CD14-positive monocyte (primary cell): ENCODE measurements around the gene PSAPL1. TPM values are rescaled to one million over a fixed set of nuclear protein-coding genes. Genes with fewer than 3 reads are reported as not detected.

Source experiments
- DNase-seq, 3 donors: peaks; one replicate each; pipeline ENCODE4 v3.0.0-alpha.2; 2011 to 2022
- H2AFZ ChIP-seq: 2 replicates; pipeline ENCODE4 v1.6.0; 2012; ENCODE audit warnings: mild to moderate bottlenecking, low read depth, low read length, inconsistent platforms; ENCODE audit not compliant: insufficient read depth, poor library complexity, severe bottlenecking
- H3K27ac ChIP-seq, 2 donors: 1 replicate in 1 of 2; 2 replicates in 1 of 2; pipeline ENCODE4 v1.5.1; 2012 to 2013; ENCODE audit warnings: low read length in 2 of 2, control low read depth in 1 of 2, inconsistent platforms in 1 of 2, low read depth in 1 of 2, mild to moderate bottlenecking in 1 of 2
- H3K27me3 ChIP-seq, 2 donors: one replicate each; pipeline versions ENCODE4 v1.6.0 to v1.6.1; 2011 to 2013; ENCODE audit warnings: low read length in 2 of 2; ENCODE audit not compliant: control insufficient read depth in 2 of 2, insufficient read depth in 2 of 2
- H3K36me3 ChIP-seq, 2 donors: replicated peaks in 1 of 2; 1 replicate in 1 of 2; 2 replicates in 1 of 2; pipeline versions ENCODE4 v1.5.1 to v1.6.1; 2012 to 2013; ENCODE audit warnings: low read length in 2 of 2, control low read depth in 1 of 2, inconsistent platforms in 1 of 2, mild to moderate bottlenecking in 1 of 2; ENCODE audit not compliant: insufficient read depth in 2 of 2, control insufficient read depth in 1 of 2
- H3K4me1 ChIP-seq, 2 donors: 1 replicate in 1 of 2; 2 replicates in 1 of 2; pipeline versions ENCODE4 v1.5.1 to v1.6.1; 2012 to 2013; ENCODE audit warnings: low read length in 2 of 2, control low read depth in 1 of 2, inconsistent platforms in 1 of 2, mild to moderate bottlenecking in 1 of 2, moderate library complexity in 1 of 2; ENCODE audit not compliant: insufficient read depth in 2 of 2, control insufficient read depth in 1 of 2
- H3K4me2 ChIP-seq: replicated peaks from 2 replicates; pipeline ENCODE3; 2012; ENCODE audit warnings: low read length, moderate library complexity, mild to moderate bottlenecking; ENCODE audit not compliant: poor library complexity, severe bottlenecking; ENCODE audit errors: extremely low read depth
- H3K4me3 ChIP-seq, 3 experiments: fragments of 200-600 bp in 1 of 3; sonication (generic) in 1 of 3; replicated peaks in 1 of 3; 1 replicate in 2 of 3; 2 replicates in 1 of 3; pipeline ENCODE4 v1.5.1; 2011 to 2013; ENCODE audit warnings: low read length in 3 of 3, mild to moderate bottlenecking in 3 of 3, control low read depth in 2 of 3, low read depth in 2 of 3, inconsistent platforms in 1 of 3, moderate library complexity in 1 of 3
- H3K79me2 ChIP-seq: 2 replicates; pipeline ENCODE4 v1.6.0; 2012; ENCODE audit warnings: mild to moderate bottlenecking, control low read depth, inconsistent platforms, low read length, moderate library complexity; ENCODE audit not compliant: insufficient read depth
- H3K9ac ChIP-seq: 2 replicates; pipeline ENCODE4 v1.6.0; 2017; ENCODE audit warnings: low read length, mild to moderate bottlenecking; ENCODE audit not compliant: insufficient read depth, poor library complexity, severe bottlenecking
- H3K9me3 ChIP-seq, 2 donors: replicated peaks in 1 of 2; 1 replicate in 1 of 2; 2 replicates in 1 of 2; pipeline versions ENCODE4 v1.5.1 to v1.6.1; 2012 to 2013; ENCODE audit warnings: low read length in 2 of 2, control low read depth in 1 of 2; ENCODE audit not compliant: control insufficient read depth in 1 of 2, insufficient read depth in 1 of 2
- H4K20me1 ChIP-seq: 2 replicates; pipeline ENCODE4 v1.6.0; 2012; ENCODE audit warnings: mild to moderate bottlenecking, low read length, control low read depth, moderate library complexity; ENCODE audit not compliant: insufficient read depth
- H3K27ac Mint-ChIP-seq, 7 donors: one replicate each; pipeline ENCODE4 v1.8.0; 2020; ENCODE audit warnings: mild to moderate bottlenecking in 7 of 7, mixed read lengths in 7 of 7, moderate library complexity in 6 of 7, inconsistent platforms in 2 of 7
- H3K27me3 Mint-ChIP-seq, 3 donors: one replicate each; pipeline ENCODE4 v1.8.0; 2021 to 2022; ENCODE audit warnings: low read depth in 3 of 3, mild to moderate bottlenecking in 3 of 3, mixed read lengths in 3 of 3, moderate library complexity in 3 of 3, inconsistent platforms in 1 of 3
- H3K36me3 Mint-ChIP-seq, 2 donors: one replicate each; pipeline ENCODE4 v1.8.0; 2020; ENCODE audit warnings: mixed read lengths in 2 of 2, inconsistent platforms in 1 of 2, mild to moderate bottlenecking in 1 of 2
- H3K4me1 Mint-ChIP-seq: one replicate; pipeline ENCODE4 v1.8.0; 2020; ENCODE audit warnings: mild to moderate bottlenecking, mixed read lengths
- H3K4me3 Mint-ChIP-seq, 2 donors: one replicate each; pipeline ENCODE4 v1.8.0; 2020; ENCODE audit warnings: mild to moderate bottlenecking in 2 of 2, mixed read lengths in 2 of 2, moderate library complexity in 1 of 2
- H3K9me3 Mint-ChIP-seq, 7 donors: one replicate each; pipeline ENCODE4 v1.8.0; 2020 to 2022; ENCODE audit warnings: mixed read lengths in 7 of 7, mild to moderate bottlenecking in 6 of 7, moderate library complexity in 6 of 7, inconsistent platforms in 2 of 7
- WGBS: methylation state at CpG from one replicate; pipeline ENCODE4 v1.1.5; 2013; ENCODE audit warnings: missing lambda C conversion rate; ENCODE audit not compliant: insufficient coverage; 5-methylcytosine and 5-hydroxymethylcytosine counted together
- intact Hi-C, 2 donors: fragments of 100-400 bp; cut with micrococcal nuclease; formaldehyde crosslinking; loops; one replicate each; pipeline versions ENCODE4 v1.15.0 to v1.15.1; 2023
- polyA plus RNA-seq, 3 donors: library from polyadenylated mRNA; depleted of rRNA in 1 of 3; unstranded in 2 of 3; stranded (reverse) in 1 of 3; fragments of 300-500 nt in 2 of 3; fragments of >200 nt in 1 of 3; fragmentation: Illumina TruSeq in 2 of 3; gene quantifications; 1 replicate in 2 of 3; 2 replicates in 1 of 3; pipeline ENCODE4 v1.2.3, GENCODE V29; 2012 to 2021
- small RNA-seq: library from RNA; depleted of rRNA; stranded (forward); fragments of <200 nt; gene quantifications from one replicate; pipeline ENCODE3, GENCODE V24; 2012; ENCODE audit warnings: low read depth; ENCODE audit not compliant: insufficient read length
- TF ChIP-seq, protein P1 (sequence below): fragments of 200-600 bp; IDR thresholded peaks from one replicate; pipeline ENCODE4 v1.8.0; 2022; ENCODE audit warnings: antibody characterized with exemption, mild to moderate bottlenecking

PSAPL1 gene
- polyA plus RNA-seq, 3 donors: not detected

DNA sequence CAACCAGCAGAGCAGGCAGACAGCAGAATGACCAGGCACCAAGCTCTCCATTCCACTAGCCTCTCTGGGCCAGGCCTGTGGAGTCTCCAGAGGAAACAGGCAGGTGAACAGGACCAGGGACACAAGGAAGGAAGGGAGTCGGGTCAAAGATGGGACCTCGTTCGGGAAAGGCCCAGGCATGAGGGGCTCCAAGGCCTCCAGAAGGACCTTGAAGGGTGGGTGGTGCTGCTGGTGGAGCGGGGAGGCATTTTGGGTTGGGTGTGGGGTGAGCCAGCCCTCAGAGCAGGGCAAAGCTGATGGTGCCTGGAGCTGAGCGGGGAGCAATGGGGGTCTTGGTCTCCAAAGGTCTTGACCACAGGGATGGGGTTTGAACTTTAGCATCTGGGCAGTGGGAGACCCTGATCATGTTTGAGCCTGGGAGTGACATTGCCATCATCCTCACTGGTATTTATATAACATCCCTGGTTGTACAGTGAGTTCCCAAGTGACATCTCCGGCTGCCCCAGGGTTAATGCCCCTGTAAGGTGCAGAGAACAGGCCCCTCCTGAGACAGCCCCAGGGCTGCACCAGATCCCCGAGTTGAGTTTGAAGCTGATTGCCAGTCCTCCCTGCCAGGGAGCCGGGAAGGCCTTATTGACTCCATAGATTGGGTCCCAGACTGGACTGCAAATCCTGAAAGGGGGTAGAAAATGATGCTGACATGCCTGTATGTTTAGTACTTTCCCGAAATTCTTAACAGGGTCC lies 52.7 kb downstream of the PSAPL1 start:
- Histone ChIP-seq H3K4me1 (no peaks in the 10 kb centered on the region), H4K20me1 (no peaks in the 10 kb centered on the region), H3K27me3 (peaks cover 0 to 9% of the 10 kb centered on the region in 2 donors), H3K79me2 (no peaks in the 10 kb centered on the region), H3K4me2 (no peak overlapping the region), H3K9me3 (peaks cover 15 to 18% of the 10 kb centered on the region in 2 donors), H2AFZ (no peak overlapping the region), H3K27ac (no peak overlapping the region), H3K4me3 (no peak overlapping the region), H3K36me3 (no peaks in the 10 kb centered on the region), H3K9ac (no peak overlapping the region)
- TF ChIP-seq, protein P1, sequence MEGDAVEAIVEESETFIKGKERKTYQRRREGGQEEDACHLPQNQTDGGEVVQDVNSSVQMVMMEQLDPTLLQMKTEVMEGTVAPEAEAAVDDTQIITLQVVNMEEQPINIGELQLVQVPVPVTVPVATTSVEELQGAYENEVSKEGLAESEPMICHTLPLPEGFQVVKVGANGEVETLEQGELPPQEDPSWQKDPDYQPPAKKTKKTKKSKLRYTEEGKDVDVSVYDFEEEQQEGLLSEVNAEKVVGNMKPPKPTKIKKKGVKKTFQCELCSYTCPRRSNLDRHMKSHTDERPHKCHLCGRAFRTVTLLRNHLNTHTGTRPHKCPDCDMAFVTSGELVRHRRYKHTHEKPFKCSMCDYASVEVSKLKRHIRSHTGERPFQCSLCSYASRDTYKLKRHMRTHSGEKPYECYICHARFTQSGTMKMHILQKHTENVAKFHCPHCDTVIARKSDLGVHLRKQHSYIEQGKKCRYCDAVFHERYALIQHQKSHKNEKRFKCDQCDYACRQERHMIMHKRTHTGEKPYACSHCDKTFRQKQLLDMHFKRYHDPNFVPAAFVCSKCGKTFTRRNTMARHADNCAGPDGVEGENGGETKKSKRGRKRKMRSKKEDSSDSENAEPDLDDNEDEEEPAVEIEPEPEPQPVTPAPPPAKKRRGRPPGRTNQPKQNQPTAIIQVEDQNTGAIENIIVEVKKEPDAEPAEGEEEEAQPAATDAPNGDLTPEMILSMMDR: no peak
- WGBS: 82% methylated on average over 9 of the region's 9 CpGs
- Mint-ChIP-seq H3K4me1 (no peaks in the 10 kb centered on the region), H3K27me3 (peaks cover 11 to 16% (median 13%) of the 10 kb centered on the region in 3 donors), H3K27ac (no peak overlapping the region), H3K9me3 (peaks cover 6 to 23% (median 15%) of the 10 kb centered on the region in 7 donors), H3K4me3 (no peak overlapping the region), H3K36me3 (no peaks in the 10 kb centered on the region)
- intact Hi-C loops: no loop called here
- no peak for DNase-seq

DNA sequence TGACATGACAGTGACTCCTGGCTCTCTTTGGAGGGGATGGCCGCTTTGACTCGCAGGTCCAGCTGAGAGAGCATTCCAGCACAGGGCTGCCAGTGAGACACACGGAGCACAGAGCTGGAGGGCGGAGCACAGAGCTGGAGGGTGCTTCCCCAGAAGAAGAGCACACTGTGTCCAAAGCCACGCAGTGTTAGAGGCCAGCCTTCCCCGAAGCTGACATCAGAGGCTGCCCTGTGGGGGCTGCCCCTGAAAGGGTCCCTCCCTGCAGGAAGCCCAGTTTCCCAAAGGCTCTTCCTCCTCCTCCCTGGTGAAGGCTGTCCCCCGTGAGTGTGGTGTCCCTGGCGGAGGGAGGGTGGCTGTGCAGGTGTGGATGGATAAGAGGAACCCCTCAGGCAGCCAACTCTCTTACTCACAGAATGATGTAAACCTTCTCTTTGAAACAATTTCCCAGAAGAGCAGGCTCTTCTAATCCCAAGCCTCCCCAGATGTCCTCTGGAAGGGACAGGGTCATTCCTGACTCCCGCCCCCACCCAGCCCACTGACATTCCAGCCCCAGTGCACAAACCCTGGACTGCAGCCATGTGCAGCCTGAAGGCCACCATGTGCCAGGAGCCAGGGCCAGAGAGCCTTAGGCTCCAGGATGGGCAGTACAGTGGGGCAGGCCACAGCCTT lies 53.4 kb downstream of the PSAPL1 start:
- H3K9ac ChIP-seq: no peak overlapping the region
- no peaks in the 10 kb centered on the region for H4K20me1 ChIP-seq
- H3K36me3 ChIP-seq: no peaks in the 10 kb centered on the region
- WGBS: 85% methylated on average over 6 of the region's 9 CpGs
- Mint-ChIP-seq H3K4me1 (no peaks in the 10 kb centered on the region), H3K9me3 (peaks cover 6 to 26% (median 16%) of the 10 kb centered on the region in 7 donors), H3K27me3 (peaks cover 14 to 19% (median 18%) of the 10 kb centered on the region in 3 donors), H3K27ac (peak overlapping the region in 1 of 7 donors; percentile 40), H3K4me3 (no peak overlapping the region), H3K36me3 (no peaks in the 10 kb centered on the region)
- no peaks in the 10 kb centered on the region for H3K4me1 ChIP-seq
- H3K27me3 ChIP-seq: peaks cover 0 to 9% of the 10 kb centered on the region in 2 donors
- H3K4me2 ChIP-seq: no peak overlapping the region
- DNase-seq: no peak
- H2AFZ ChIP-seq: no peak overlapping the region
- peaks cover 15 to 18% of the 10 kb centered on the region in 2 donors for H3K9me3 ChIP-seq
- H3K79me2 ChIP-seq: no peaks in the 10 kb centered on the region
- TF ChIP-seq, protein P1: no peak
- intact Hi-C loops: no loop called here
- H3K4me3 ChIP-seq: no peak overlapping the region
- H3K27ac ChIP-seq: no peak overlapping the region

Small RNA genes within 50 kb of the gene (small RNA-seq; reads per million reads assigned to genes)
- not detected for gene MIR4274

Other genes starting within 250 kb of the PSAPL1 start
- under 1 TPM in 2 of 3 donors, not detected in 1; 0.46 to 0.55 TPM for gene SORCS2, start 242.4 kb downstream of the PSAPL1 start, polyA plus RNA-seq